Fibroblast of lung (primary cell): Measurements from ENCODE around the gene ZCCHC7. TPM values are rescaled to one million over a fixed set of nuclear protein-coding genes. Genes with fewer than 3 reads are reported as not detected.

Experiments
- DNase-seq, 2 donors: peaks; one replicate each; pipeline versions ENCODE4 v3.0.0 to v3.0.0-alpha.2; 2010; ENCODE audit warnings: low read depth in 2 of 2
- H2AFZ ChIP-seq: 2 replicates; pipeline ENCODE4 v1.5.1; 2012; ENCODE audit warnings: low read length, control low read depth, inconsistent platforms
- H3K27ac ChIP-seq: 2 replicates; pipeline ENCODE4 v1.5.1; 2011; ENCODE audit warnings: low read length, control low read depth; ENCODE audit not compliant: insufficient read depth
- H3K27me3 ChIP-seq: 2 replicates; pipeline ENCODE4 v1.5.1; 2011; ENCODE audit warnings: mild to moderate bottlenecking, low read length; ENCODE audit not compliant: control insufficient read depth, insufficient read depth
- H3K36me3 ChIP-seq: 2 replicates; pipeline ENCODE4 v1.5.1; 2011; ENCODE audit warnings: low read length; ENCODE audit not compliant: control insufficient read depth, insufficient read depth
- H3K4me1 ChIP-seq: 2 replicates; pipeline ENCODE4 v1.5.1; 2011; ENCODE audit warnings: low read length; ENCODE audit not compliant: control insufficient read depth, insufficient read depth; ENCODE audit errors: extremely low read depth
- H3K4me2 ChIP-seq: 2 replicates; pipeline ENCODE4 v1.5.1; 2011; ENCODE audit warnings: low read length, control low read depth; ENCODE audit not compliant: insufficient read depth; ENCODE audit errors: extremely low read depth
- H3K4me3 ChIP-seq, 4 experiments: fragments of 200-600 bp in 1 of 4; sonication (generic) in 1 of 4; replicated peaks in 1 of 4; 2 replicates each; pipeline ENCODE4 v1.5.1; 2011 to 2016; ENCODE audit warnings: low read length in 4 of 4, low read depth in 3 of 4, mild to moderate bottlenecking in 3 of 4, control low read depth in 2 of 4, inconsistent platforms in 1 of 4, mixed read lengths in 1 of 4; ENCODE audit not compliant: insufficient read depth in 1 of 4; ENCODE audit errors: control extremely low read depth in 1 of 4
- H3K79me2 ChIP-seq: 2 replicates; pipeline ENCODE4 v1.5.1; 2012; ENCODE audit warnings: mild to moderate bottlenecking, low read length, inconsistent platforms; ENCODE audit not compliant: control insufficient read depth, insufficient read depth
- H3K9ac ChIP-seq: 2 replicates; pipeline ENCODE4 v1.5.1; 2011; ENCODE audit warnings: mild to moderate bottlenecking, low read length, control low read depth; ENCODE audit not compliant: insufficient read depth
- H3K9me3 ChIP-seq: 2 replicates; pipeline ENCODE4 v1.5.1; 2012; ENCODE audit warnings: low read depth, low read length; ENCODE audit not compliant: control insufficient read depth, insufficient read depth
- H4K20me1 ChIP-seq: 2 replicates; pipeline ENCODE4 v1.5.1; 2011; ENCODE audit warnings: low read length; ENCODE audit not compliant: control insufficient read depth, insufficient read depth; ENCODE audit errors: extremely low read depth
- EZH2 ChIP-seq: IDR thresholded peaks from 2 replicates; pipeline ENCODE4 v1.5.1; 2012; ENCODE audit warnings: low read length, control low read depth, mild to moderate bottlenecking; ENCODE audit errors: missing control alignments
- polyA plus RNA-seq, 2 donors: library from polyadenylated mRNA; depleted of rRNA in 1 of 2; stranded (reverse) in 1 of 2; unstranded in 1 of 2; fragments of >200 nt; gene quantifications; 2 replicates each; pipeline ENCODE4 v1.2.1, GENCODE V29; 2011 to 2012; ENCODE audit warnings: missing spikeins in 1 of 2
- total RNA-seq: library from RNA; depleted of rRNA; stranded (reverse); fragments of >200 nt; gene quantifications from 2 replicates; pipeline ENCODE4 v1.2.1, GENCODE V29; 2014
- TF ChIP-seq, protein P1 (sequence below), 2 donors: IDR thresholded peaks in 1 of 2; conservative IDR thresholded peaks in 1 of 2; 1 replicate in 1 of 2; 2 replicates in 1 of 2; pipeline ENCODE4 v1.5.1; 2011 to 2012; ENCODE audit warnings: low read length in 2 of 2, control low read depth in 1 of 2, inconsistent platforms in 1 of 2, low read depth in 1 of 2, mild to moderate bottlenecking in 1 of 2

Gene ZCCHC7
- total and polyA plus RNA-seq, 2 donors (not counting 1 experiment from before 2014, with no cell fraction given): 15.0 to 23.8 TPM

DNA sequence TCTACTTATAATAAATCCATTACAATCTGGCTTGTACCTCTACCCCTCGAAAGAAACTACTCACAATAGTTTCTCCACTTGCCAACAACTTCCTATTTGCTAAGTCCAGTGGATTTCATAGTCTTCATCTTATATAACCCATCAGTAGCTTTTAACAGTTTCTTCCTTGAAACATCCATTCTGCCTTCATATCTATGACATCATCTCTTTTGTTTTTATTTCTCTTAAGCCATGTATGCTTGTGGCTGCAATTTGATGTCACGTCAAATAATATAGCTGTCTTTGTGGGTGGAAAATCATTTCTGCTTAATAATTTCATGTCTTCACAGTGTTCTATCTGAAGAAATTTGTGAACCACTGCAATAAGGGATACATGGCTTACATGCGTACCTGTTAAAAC lies 224.7 kb downstream of the ZCCHC7 start:
- TF ChIP-seq, protein P1, sequence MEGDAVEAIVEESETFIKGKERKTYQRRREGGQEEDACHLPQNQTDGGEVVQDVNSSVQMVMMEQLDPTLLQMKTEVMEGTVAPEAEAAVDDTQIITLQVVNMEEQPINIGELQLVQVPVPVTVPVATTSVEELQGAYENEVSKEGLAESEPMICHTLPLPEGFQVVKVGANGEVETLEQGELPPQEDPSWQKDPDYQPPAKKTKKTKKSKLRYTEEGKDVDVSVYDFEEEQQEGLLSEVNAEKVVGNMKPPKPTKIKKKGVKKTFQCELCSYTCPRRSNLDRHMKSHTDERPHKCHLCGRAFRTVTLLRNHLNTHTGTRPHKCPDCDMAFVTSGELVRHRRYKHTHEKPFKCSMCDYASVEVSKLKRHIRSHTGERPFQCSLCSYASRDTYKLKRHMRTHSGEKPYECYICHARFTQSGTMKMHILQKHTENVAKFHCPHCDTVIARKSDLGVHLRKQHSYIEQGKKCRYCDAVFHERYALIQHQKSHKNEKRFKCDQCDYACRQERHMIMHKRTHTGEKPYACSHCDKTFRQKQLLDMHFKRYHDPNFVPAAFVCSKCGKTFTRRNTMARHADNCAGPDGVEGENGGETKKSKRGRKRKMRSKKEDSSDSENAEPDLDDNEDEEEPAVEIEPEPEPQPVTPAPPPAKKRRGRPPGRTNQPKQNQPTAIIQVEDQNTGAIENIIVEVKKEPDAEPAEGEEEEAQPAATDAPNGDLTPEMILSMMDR (conservative IDR thresholded peaks at IDR 0.05 in 1 of 2, IDR thresholded peaks at IDR 0.05 in 1 of 2; ENCODE audit: low read depth in 1 of 2, low read length in 2 of 2): no peak
- no peak for TF ChIP-seq EZH2
- H3K27me3 ChIP-seq: no peaks in the 10 kb centered on the region
- no peak for DNase-seq
- H3K9ac ChIP-seq: no peak overlapping the region
- H3K36me3 ChIP-seq: no peaks in the 10 kb centered on the region
- H2AFZ ChIP-seq: no peak overlapping the region
- H3K4me2 ChIP-seq: no peak overlapping the region
- H3K4me3 ChIP-seq: no peak overlapping the region
- H4K20me1 ChIP-seq: no peaks in the 10 kb centered on the region
- H3K9me3 ChIP-seq: no peaks in the 10 kb centered on the region
- H3K4me1 ChIP-seq: no peaks in the 10 kb centered on the region
- H3K79me2 ChIP-seq: no peaks in the 10 kb centered on the region
- no peak overlapping the region for H3K27ac ChIP-seq

DNA sequence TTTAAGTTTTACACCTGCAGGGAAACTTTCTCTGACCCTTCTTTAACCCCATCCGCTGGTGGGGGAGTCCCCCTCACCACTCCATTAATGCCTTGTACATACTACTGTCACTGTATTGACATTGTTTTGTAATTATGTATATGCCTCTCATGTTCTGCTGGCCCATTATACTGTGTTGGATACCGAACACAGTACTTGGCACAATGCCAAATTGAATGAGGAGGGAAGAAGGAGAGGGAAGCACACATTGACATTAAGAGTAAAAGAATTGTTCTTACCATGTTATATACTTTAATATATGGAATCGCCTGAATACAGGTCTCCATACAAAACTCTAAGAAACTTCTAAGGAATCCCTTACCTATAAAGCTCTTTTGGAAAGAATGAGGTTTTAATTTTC lies 228.5 kb downstream of the ZCCHC7 start:
- no peak for TF ChIP-seq EZH2
- TF ChIP-seq, protein P1 (conservative IDR thresholded peaks at IDR 0.05 in 1 of 2, IDR thresholded peaks at IDR 0.05 in 1 of 2; ENCODE audit: low read depth in 1 of 2, low read length in 2 of 2): no peak
- no peaks in the 10 kb centered on the region for H3K79me2 ChIP-seq
- H3K9ac ChIP-seq: no peak overlapping the region
- no peaks in the 10 kb centered on the region for H4K20me1 ChIP-seq
- no peaks in the 10 kb centered on the region for H3K27me3 ChIP-seq
- no peak for DNase-seq
- no peaks in the 10 kb centered on the region for H3K36me3 ChIP-seq
- H3K9me3 ChIP-seq: no peaks in the 10 kb centered on the region
- no peak overlapping the region for H3K4me2 ChIP-seq
- no peaks in the 10 kb centered on the region for H3K4me1 ChIP-seq
- H3K27ac ChIP-seq: no peak overlapping the region
- H3K4me3 ChIP-seq: no peak overlapping the region
- H2AFZ ChIP-seq: no peak overlapping the region

DNA sequence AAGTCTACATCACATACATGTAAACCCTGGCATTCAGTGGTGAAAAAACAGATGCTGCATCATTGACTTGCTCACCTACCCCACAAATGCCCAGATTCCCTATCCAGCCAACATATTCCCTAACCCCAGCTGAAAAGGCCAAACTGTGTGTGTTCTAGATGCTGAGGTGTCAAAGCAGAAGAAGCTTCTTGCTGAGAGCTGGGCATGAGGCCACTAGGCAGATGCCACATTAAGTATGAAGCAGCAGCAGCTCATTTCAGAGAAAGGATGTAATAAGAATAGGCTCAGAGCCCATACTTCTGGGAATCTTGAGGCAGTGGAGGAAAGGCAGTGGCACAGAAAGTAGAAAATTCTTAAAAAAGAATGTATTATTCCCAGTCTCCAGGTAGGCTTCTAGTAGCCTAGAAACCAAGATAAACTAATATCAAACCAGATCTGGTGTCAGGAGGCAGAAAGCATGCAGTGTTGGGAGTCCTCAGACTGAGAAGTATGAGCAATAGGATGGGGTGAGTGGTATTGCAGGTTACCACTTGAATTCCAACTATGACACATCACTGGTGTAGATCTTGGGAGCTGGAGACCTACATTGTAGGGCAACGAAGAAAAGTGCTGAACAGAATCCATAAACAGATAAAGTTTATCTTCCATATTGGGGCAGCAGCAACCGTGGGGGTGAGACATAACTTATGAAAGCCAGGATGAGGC lies 230.3 kb downstream of the ZCCHC7 start:
- Histone ChIP-seq H3K4me3 (no peak overlapping the region), H2AFZ (no peak overlapping the region)
- DNase-seq: peak in 1 of 2 donors; percentile 78

More for the DNA sequence above, 230.3 kb downstream of the ZCCHC7 start:
- Histone ChIP-seq H3K27me3 (no peaks in the 10 kb centered on the region), H3K36me3 (no peaks in the 10 kb centered on the region), H3K9ac (no peak overlapping the region), H3K9me3 (no peaks in the 10 kb centered on the region), H3K4me2 (no peak overlapping the region), H3K27ac (no peak overlapping the region), H4K20me1 (no peaks in the 10 kb centered on the region), H3K4me1 (no peaks in the 10 kb centered on the region), H3K79me2 (no peaks in the 10 kb centered on the region)
- TF ChIP-seq, protein P1 (conservative IDR thresholded peaks at IDR 0.05 in 1 of 2, IDR thresholded peaks at IDR 0.05 in 1 of 2; ENCODE audit: low read depth in 1 of 2, low read length in 2 of 2): no peak
- TF ChIP-seq EZH2: no peak
